NCI-H2107 treated with DMSO at 0.1 percent for 48 hours (cell line): ENCODE data around the gene HES5.

ENCODE experiments used
- DNase-seq: peaks from one replicate; lab custom pipeline; 2025; ENCODE audit not compliant: unreplicated experiment; lab: John Stamatoyannopoulos, UW

Gene HES5

DNA sequence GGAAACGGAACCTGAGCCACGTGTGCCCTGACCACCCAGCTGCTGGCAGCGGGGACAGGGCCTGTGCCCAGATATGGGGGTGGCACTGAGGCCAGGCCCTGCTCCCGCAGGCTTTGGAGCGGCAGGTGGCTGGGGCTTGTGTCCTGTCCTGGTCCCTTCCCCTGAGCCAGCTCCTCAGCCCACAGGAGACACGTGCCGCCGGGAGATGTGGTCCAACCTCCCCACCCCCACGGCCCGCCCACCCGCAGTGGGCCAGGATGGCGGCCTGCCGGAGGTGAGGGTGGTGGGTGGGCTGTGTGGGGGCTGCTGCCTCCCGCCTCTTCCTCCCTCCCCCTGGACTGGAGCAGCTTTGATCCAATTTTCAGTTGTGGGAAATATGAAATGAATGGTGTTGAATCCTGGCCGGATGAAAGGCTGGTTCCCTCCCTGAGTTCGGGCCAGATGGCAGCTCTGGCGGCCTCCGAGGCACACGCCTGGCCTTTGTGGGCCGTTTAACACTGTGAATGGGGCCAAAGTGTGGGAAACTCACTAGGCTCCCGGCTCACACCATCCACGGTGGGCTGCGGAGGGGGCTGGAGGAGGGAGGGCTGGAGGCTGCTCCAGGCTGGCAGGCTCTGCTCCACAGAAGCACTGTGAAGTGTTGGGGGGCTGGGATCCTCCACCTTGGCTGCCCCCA, 2.6 kb upstream of the HES5 start:
- no peak for DNase-seq

DNA sequence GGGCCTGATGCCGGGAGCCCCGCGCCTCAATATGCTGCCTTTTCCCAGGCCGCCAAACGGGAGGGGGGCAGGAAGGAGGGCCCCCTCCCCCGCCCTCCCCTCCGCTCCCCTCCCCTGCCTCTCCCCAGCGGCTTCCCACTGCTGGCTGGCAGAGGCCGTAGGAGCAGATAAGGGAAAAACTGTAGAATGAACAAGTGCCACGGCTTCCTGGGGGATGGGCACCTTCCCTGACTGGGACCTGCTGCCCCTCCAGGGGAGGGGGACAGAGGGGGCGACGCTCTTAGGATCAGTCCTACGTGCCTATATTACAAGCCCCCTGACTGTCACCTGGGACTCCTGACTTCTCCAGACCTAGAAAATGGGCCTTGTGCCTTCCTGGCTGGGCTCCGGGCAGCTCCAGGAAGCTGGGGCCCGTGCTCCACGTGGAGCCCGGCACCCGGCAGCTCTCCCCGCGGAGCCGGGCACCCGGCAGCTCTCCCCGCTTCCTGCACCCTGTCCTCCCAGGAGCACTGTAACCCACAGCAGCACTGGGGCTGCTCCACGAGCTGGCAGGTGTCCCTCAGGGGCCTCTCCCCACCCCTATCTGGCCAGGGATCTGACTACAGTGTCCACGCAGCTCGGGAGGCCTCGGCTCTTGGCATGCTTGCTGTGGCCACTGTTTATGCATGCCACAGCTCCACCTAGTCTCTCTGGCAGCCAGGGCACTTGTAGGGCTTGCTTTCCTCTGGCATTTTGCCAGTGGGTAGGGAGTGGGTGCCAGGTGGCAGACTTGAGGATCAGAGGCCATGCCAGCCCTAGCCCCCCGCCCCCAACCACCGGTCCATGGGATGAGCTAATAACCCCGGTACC, 674 bp upstream of the HES5 start:
- DNase-seq: no peak

- no peak for DNase-seq
These were observed 888 bp downstream of the HES5 start for GRCh38 chr1:2528966-2529783.

DNA sequence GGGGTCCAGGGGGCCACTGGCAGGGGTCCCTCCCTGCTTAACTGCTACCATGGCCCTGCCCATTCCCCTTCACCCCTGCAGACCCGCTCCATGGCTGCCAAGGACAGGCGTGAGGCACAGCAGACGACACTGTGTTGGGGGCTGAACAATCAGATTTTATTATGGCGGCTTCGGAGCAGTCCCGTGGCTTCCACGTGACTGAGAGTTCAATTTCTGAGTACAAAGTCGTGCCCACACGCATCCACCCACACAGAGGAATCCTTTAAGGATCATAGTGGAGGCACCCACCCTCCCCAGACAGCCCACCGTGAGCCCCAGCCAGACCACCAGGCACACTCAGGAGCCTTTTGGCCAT, 1.5 kb downstream of the HES5 start:
- no peak for DNase-seq

DNA sequence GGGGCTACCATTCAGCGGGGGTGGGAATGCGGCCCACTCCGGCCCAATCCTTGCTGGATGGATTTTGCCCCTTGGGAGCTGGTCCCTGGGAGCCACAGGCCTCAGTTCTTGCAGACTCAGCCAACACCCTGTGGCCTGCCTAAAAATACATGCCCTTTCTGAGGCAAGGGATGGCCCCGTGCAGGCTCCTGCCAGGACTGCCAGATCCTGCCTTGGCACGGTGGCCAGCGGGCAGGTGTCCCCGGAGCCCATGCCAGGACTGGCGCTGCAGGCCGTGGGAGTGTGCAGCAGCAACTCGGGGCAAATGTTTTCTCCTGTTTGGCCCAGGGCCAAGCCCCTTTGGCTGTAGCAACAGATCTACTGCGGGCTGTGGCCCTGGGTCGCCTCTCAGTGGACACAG, 2.0 kb downstream of the HES5 start:
- no peak for DNase-seq

GRCh38 chr1:2527556-2527860, 2.6 kb downstream of the HES5 start:
- DNase-seq: no peak

- no peak for DNase-seq
These were observed 3.1 kb downstream of the HES5 start for GRCh38 chr1:2526824-2527555.

GRCh38 chr1:2525920-2526823, 3.9 kb downstream of the HES5 start, which contains the start of gene PANK4:
Gene PANK4 (minus strand): TSS chr1:2526596. CDS start chr1:2526587, 9 bp downstream.
- DNase-seq: no peak

GRCh38 chr1:2525572-2525919, 4.5 kb downstream of the HES5 start:
- DNase-seq: no peak

DNA sequence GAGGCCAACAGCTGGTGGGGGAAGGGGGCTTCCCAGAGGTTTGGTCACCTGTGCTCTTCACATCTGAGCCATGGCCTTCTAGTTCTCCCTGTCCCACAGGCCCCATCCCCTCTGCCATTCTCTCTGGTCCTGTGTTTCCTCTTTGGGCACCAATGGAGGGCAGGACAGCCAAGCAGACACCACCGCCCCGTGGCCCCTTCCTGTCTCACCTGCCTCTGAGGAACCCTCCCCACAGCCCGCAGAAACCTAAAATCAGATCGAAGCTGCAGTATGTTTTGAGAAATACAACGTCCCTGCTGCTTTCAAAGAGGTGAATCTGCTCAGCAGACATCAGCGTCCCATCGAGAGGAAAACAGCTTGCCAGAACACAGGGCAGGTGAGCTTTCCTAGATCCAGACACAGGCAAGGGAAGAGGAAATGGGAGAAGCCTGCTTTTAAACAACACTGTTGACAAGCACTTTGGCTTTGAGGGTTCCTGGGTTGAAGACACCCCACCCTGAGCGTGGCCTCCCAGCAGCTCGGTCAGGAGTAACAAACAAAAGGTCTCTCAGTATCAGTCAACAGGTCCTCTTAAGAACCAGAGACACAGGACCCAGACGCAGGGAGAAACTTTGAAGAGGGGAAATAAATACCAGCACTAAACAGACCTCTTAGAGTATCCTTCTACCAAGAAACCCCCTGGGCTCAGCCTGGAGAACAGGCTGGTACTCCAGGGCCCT, 6.0 kb downstream of the HES5 start:
- no peak for DNase-seq

DNA sequence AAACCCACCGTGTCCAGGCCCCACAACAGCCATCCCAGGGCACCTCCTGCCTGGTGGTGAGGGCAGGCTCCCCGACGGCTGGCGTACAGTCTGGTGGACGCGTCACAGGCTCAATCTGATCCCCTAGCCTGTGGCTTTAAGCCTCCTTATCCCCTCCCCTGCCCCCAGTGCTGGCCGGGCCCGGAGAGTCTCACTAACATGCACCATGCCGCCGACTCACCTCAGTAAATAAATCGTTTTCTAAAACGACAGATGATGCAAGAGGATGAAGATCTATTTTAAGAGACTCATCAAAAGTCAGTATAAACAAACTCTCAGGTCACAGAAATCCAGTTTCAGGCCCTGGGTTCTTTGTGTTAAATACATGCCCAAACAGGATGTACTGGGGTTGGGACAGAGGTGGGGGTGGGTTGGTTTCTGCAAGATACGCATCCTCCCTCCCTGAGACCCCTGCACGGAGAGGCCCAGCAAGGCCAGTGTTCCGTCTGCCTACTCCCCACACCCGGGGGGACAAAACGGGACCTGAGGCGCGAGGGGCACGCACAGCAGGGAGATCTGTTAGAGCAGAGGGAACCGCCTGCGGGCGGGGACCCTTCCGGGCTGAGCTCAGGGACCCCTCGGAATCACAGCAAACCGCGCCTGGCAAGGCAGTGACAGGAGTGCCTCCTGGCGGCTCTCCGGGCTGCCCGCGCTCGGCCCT, 6.7 kb downstream of the HES5 start:
- DNase-seq: no peak

GRCh38 chr1:2522230-2522629, 7.8 kb downstream of the HES5 start:
- no peak for DNase-seq

DNA sequence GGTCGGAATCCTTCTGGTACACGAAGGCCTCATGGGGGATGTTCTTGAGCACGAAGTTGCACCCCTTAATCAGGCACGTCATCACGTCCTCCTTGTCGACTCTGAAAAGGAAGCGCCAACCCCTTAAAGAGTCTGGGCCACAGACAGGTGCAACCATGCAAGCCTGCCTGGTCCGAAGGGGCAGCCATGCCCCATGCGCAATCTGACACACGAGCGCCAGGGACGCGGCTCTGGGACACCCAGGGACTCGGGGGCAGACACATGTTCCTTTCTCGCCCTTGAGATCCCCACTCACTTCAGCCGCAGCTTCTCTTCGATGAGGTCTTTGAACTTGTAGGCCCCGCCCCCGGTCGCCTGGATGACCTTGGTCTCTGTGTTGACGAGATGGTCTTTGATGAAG, 9.3 kb downstream of the HES5 start:
- DNase-seq: no peak

- DNase-seq: no peak
These were observed 9.9 kb downstream of the HES5 start for GRCh38 chr1:2520206-2520605.

GRCh38 chr1:2519729-2520128, 10.3 kb downstream of the HES5 start:
- no peak for DNase-seq

- DNase-seq: no peak
These were observed 10.9 kb downstream of the HES5 start for GRCh38 chr1:2519029-2519685.

DNA sequence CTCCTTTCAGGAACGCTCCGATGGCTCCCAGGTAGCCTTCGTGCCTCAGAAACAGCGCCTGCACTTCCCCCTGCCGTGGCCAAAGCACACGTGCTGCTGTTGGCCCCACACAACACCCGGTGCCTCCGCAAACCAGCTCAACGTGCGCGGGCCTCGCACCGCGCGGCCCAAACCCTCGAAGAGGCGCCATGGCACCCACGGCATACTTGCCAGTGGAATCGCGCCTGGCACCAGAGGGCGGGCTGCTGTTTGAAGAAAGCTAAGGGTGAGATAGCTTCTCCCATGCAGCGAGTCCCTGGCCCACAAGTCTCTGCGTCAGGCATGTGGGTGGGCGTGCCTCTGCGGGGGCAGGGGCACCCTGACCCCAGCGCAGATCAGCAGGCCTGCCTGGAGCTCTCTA, 11.5 kb downstream of the HES5 start:
- no peak for DNase-seq

DNA sequence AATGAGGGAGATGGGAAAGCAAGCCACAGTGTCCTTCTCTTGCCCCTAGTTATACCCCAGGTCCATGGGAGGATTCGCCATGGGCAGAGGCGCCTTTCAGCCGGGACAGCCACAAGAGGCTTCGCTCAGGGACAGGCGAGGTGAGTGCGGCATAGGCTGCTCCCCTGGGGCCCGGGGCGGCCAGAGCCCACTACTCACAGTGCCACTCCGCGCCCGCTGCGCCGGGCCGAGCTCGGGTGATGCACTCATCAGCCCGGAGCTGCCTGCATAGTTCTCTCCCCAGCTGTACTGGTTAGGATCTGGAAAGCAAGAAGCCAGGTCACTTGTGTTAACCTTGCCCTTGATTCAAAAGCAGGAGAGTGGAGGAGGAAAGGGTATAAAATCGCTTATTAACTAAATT, 12.1 kb downstream of the HES5 start:
- no peak for DNase-seq

GRCh38 chr1:2516946-2517345, 13.1 kb downstream of the HES5 start:
- DNase-seq: no peak
